HG03097 (cell line): ENCODE data around the gene KIFC1.

Source experiments
- ATAC-seq: cut with Tn5 transposase; IDR thresholded peaks from one replicate; pipeline ENCODE4 v1.9.1; 2021; ENCODE audit not compliant: unreplicated experiment, low FRiP score

The KIFC1 gene

GRCh38 chr6:33439956-33440648, 48.5 kb downstream of the KIFC1 start:
- no peak for ATAC-seq

GRCh38 chr6:33440649-33441309, 49.2 kb downstream of the KIFC1 start:
- ATAC-seq, result no peak

- ATAC-seq, result no peak
Measured at GRCh38 chr6:33441457-33441856, 49.8 kb downstream of the KIFC1 start.

GRCh38 chr6:33442283-33442682, 50.7 kb downstream of the KIFC1 start:
- no peak for ATAC-seq

GRCh38 chr6:33443025-33443424, 51.4 kb downstream of the KIFC1 start:
- no peak for ATAC-seq

GRCh38 chr6:33443619-33444504, 52.2 kb downstream of the KIFC1 start:
- ATAC-seq, result no peak

GRCh38 chr6:33445119-33445603, 53.5 kb downstream of the KIFC1 start:
- no peak for ATAC-seq

GRCh38 chr6:33446356-33446755, 54.7 kb downstream of the KIFC1 start:
- no peak for ATAC-seq

GRCh38 chr6:33450434-33450833, 58.8 kb downstream of the KIFC1 start:
- no peak for ATAC-seq

- ATAC-seq, result no peak
Measured at GRCh38 chr6:33451606-33452005, 60.0 kb downstream of the KIFC1 start.

- ATAC-seq, result no peak
Measured at GRCh38 chr6:33452496-33452895, 60.9 kb downstream of the KIFC1 start.

GRCh38 chr6:33453393-33454008, 61.9 kb downstream of the KIFC1 start:
- ATAC-seq, result no peak

GRCh38 chr6:33454009-33454946, 62.7 kb downstream of the KIFC1 start, which contains the start of gene ZBTB9:
Gene ZBTB9, plus strand, starts transcription at chr6:33454576. Its CDS starts 525 bp downstream, at chr6:33455101.
- peak; percentile 95 for ATAC-seq

- ATAC-seq, result no peak
Measured at GRCh38 chr6:33455051-33455450, 63.4 kb downstream of the KIFC1 start.

GRCh38 chr6:33456156-33456555, 64.5 kb downstream of the KIFC1 start:
- ATAC-seq, result no peak

GRCh38 chr6:33458676-33459075, 67.1 kb downstream of the KIFC1 start:
- no peak for ATAC-seq

- no peak for ATAC-seq
Measured at GRCh38 chr6:33459226-33459625, 67.6 kb downstream of the KIFC1 start.
